Amygdala (tissue), 56 donors: ENCODE results near the gene S100A2.

ENCODE experiments used
- DNase-seq, 56 donors: peaks; one replicate each; lab custom pipeline; 2025; lab: John Stamatoyannopoulos, UW

S100A2 gene

GRCh38 chr1:153546796-153547559 lies 18.7 kb downstream of the S100A2 start:
- DNase-seq, result no peak

- no peak for DNase-seq
These were observed 19.3 kb downstream of the S100A2 start for GRCh38 chr1:153546371-153546770.

GRCh38 chr1:153545067-153546055 lies 20.3 kb downstream of the S100A2 start, which contains the start of gene S100A4:
Gene S100A4, minus strand, starts transcription at chr1:153545806. Its CDS starts 1,012 bp downstream, at chr1:153544794.
- peak in 29 of 56 donors; percentile 4 to 73 (median 32) for DNase-seq

- no peak for DNase-seq
These were observed 21.1 kb downstream of the S100A2 start for GRCh38 chr1:153544453-153545066.

GRCh38 chr1:153543736-153544135 lies 21.9 kb downstream of the S100A2 start:
- DNase-seq, result no peak

- DNase-seq, result no peak
These were observed 22.5 kb downstream of the S100A2 start for GRCh38 chr1:153542956-153543711.

GRCh38 chr1:153541641-153542590 lies 23.7 kb downstream of the S100A2 start:
- DNase-seq, result no peak

GRCh38 chr1:153540394-153541361 lies 25.0 kb downstream of the S100A2 start, which contains the start of gene S100A5:
Gene S100A5, minus strand, starts transcription at chr1:153540934. Its CDS starts 743 bp downstream, at chr1:153540191.
- peak in 5 of 56 donors; percentile 7 to 20 (median 11) for DNase-seq

GRCh38 chr1:153539395-153540093 lies 26.1 kb downstream of the S100A2 start:
- DNase-seq, result no peak

GRCh38 chr1:153538315-153538821 lies 27.3 kb downstream of the S100A2 start:
- DNase-seq, result peak in 1 of 56 donors; percentile 29

- no peak for DNase-seq
These were observed 28.3 kb downstream of the S100A2 start for GRCh38 chr1:153537376-153537730.

- DNase-seq, result no peak
These were observed 28.8 kb downstream of the S100A2 start for GRCh38 chr1:153536671-153537375.

- peak in 35 of 56 donors; percentile 16 to 83 (median 44) for DNase-seq
These were observed 29.5 kb downstream of the S100A2 start for GRCh38 chr1:153536012-153536670.

- peak in 8 of 56 donors; percentile 24 to 83 (median 34) for DNase-seq
These were observed 30.2 kb downstream of the S100A2 start, which contains the start of gene S100A6 for GRCh38 chr1:153535242-153536011. Gene S100A6, minus strand, starts transcription at chr1:153535991. Its CDS starts 652 bp downstream, at chr1:153535339.

GRCh38 chr1:153534925-153535241 lies 30.8 kb downstream of the S100A2 start:
- DNase-seq, result no peak
